Stimulated activated CD8-positive, alpha-beta memory T cell treated with anti-CD3 and anti-CD28 coated beads, Interleukin-15, amount 100 ng/mL, for 24 hours (primary cell): Measurements from ENCODE around the gene AGO3.
A peak's percentile ranks its signal among the peaks of the same experiment; 100 is the strongest.

Experiments
- DNase-seq: peaks from one replicate; pipeline ENCODE4 v3.0.0-alpha.2; 2020; ENCODE audit warnings: low read depth

The AGO3 gene

GRCh38 chr1:36083635-36084496 lies 153.0 kb downstream of the AGO3 start, which contains the start of gene TEKT2:
Gene TEKT2 (plus strand): TSS chr1:36084094. CDS start chr1:36084922, 828 bp downstream.
- no peak for DNase-seq

DNA sequence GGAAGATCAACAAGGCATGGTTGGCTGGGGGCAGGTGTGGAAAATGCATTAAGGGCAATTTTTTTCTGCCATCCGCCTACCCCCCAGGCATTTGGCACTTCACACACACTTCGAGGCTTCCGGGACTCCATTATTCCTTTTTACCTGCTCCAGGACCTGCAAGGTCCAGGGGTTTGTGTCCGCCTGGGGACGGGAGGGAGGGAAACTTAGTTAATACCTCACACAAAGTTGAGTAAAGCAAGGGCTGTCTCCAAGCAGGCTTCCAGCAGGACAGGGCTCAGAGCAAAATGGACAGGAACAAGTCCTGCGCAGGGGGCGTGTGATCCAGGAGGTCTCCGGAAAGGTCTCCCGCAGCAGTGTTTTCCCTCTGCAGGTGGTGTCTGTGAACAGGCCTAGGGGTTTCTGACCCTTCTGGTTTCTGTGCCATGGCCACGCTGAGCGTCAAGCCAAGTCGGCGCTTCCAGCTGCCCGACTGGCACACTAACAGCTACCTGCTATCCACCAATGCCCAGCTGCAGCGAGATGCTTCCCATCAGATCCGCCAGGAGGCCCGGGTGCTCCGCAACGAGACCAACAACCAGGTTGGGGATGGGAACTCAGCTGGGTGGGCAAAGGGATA lies 153.7 kb downstream of the AGO3 start:
- DNase-seq: no peak

DNA sequence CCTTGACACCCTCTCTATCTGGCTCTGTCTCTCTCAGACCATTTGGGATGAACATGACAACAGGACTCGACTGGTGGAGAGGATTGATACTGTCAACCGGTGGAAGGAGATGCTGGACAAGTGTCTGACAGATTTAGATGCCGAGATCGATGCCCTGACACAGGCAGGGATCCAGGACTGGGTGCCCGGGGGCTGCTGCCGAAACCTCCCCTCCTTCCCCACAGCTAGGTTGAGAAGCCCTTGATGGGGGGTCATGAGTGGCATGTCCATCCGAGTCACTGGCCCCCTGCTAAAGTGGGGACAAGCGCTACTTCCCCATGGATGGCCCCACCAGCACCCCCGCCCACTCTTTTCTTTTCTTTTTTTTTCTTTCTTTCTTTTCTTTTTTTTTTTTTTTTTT lies 154.2 kb downstream of the AGO3 start:
- no peak for DNase-seq

- DNase-seq: no peak
Measured at GRCh38 chr1:36085686-36086526, 155.0 kb downstream of the AGO3 start.

DNA sequence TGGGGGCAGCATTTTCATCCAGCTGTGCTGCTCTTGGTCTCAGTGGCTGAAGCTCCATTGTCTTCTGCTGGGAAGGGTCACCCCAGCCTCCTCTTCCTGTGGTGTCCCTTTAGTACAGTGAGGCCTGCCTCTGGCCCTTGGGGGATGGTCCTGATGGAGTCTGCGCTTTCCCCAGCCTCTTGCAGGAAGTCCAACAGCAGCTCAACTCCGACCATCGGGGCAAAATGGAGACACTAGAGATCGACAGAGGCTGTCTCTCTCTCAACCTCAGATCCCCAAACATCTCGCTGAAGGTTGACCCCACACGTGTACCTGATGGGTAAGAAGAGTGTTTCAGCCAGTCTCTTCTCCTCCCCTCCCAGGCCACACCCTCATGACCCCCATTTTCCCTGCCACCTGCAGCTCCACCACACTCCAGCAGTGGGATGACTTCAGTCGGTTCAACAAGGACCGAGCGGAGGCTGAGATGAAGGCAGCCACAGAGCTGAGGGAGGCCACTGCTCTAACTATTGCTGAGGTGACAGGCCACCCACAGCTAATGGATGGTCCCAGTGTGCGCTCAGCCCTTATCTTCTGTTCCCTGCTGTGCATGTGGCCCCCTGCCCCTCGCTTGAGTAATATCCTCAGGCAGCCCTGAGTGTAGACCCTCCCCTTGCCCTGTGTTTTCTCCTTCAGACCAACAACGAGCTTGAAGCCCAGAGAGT lies 155.8 kb downstream of the AGO3 start:
- DNase-seq: no peak

DNA sequence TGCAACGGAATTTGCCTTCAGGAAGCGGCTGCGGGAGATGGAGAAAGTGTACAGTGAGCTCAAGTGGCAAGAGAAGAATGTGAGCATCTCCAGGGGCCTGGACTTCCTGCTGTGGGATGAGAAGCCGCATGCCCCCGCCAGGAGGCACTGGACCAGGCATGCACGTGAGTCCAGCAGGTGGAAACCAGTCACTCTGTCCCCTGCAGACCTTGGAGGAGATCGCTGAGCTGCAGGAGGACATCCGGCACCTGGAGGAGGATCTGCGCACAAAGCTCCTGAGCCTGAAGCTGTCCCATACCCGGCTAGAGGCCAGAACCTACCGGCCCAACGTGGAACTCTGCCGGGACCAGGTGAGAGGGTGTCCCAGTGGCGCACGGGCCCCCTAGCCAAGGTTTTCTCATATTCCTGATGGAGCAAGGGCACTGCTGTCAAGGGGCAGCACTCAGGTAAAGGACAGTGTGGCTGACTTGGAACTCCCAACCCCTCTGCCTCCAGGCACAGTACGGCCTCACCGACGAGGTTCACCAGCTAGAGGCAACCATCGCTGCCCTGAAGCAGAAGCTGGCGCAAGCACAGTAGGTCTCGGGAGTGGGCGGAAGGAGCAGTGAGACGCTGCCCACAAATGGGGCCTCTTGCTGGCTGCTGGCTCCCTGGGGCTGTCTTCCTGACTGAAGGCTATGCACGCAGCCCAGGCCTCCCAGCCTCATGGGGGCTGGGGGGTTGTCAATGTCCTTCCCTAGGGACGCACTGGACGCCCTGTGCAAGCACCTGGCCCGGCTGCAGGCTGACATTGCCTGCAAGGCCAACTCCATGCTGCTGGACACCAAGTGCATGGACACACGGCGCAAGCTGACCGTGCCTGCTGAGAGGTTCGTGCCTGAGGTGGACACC lies 156.6 kb downstream of the AGO3 start:
- no peak for DNase-seq

DNA sequence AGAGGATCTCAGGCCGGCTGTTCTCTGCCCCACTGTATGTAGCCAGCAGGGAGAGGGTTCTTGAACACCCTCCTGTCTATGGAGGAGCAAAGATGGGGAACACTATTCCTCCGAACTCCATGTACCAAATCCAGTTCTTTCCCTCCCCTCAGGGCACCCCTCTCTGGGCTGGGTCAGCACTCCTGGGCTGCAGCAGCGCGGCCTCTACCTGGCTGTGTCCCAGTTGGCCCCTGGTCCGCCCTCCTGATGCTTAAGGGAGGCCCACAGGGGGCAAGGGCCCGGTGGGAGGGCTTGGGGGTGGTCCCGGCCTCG lies 157.3 kb downstream of the AGO3 start:
- DNase-seq: no peak

DNA sequence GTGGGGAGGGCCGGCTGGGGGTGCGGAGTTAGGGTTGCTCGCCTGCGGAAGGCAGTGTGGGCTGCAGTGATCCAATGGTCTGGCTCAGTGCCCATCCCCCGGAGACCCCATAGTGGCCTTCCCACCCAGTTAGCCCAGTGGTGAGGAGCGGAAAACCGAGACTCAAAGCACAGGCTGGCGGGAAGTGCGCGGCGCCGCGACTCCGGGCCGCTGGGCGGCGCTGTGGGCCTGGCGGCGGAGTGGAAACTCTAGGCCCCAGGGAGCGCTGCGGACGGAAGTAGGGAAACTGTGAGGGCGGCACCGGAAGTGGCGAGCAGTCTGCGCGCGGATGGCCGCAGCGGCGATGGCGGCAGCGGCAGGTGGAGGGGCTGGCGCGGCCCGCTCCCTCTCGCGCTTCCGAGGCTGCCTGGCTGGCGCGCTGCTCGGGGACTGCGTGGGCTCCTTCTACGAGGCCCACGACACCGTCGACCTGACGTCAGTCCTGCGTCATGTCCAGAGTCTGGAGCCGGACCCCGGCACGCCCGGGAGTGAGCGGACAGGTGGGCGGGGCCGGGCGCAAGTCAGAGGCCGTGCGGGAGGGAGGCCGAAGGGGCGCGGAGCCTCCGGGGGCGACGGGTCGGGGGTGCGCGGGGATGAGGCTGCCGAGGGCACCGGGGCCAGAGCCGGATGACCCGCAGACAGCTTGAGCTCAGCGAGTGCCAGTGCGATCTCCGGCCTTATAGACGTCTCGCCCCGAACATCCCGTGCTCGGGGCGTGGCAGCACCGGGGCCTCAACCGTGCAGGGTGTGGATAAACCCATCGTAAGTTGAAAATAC lies 157.9 kb downstream of the AGO3 start, which contains the start of gene ADPRS:
Gene ADPRS (plus strand): TSS at position 316 of the 816 bp plus-strand sequence. CDS start 13 bp downstream, at position 329.
- peak; percentile 94 for DNase-seq

DNA sequence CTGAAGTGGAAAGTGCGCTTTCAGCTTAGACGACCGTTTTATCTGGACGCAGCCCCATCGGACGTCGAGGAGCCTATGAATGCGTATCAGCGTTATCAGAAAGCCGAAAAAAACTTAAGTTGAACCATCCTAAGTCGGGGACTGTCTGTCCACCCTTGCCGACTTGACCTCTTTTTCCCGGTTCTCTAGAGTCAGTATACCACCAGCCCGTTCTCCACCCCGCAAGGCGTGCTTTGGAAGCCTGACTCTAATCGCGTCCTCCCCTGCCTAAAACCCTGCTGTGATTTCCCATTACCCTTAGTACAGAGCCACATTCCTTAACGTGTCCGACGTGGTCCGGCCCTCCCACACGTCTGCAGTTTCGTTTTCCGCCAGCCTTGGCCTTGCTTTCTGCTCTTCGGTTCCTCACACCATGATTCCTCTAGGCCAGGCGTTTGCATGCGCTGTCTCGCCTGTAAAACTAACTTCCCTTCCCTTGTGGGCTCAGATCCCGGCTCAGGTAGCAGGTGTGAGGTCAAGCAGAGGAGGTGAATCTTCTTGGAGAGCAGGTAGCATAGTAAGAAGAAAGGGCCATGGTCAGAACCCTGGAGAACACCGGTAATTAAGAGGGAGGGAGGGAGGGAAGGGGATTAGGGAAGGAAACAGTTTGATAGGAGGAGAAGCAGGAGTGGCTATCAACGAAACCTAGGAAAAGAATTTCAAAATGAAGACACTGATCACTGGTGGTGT lies 158.7 kb downstream of the AGO3 start:
- DNase-seq: no peak

DNA sequence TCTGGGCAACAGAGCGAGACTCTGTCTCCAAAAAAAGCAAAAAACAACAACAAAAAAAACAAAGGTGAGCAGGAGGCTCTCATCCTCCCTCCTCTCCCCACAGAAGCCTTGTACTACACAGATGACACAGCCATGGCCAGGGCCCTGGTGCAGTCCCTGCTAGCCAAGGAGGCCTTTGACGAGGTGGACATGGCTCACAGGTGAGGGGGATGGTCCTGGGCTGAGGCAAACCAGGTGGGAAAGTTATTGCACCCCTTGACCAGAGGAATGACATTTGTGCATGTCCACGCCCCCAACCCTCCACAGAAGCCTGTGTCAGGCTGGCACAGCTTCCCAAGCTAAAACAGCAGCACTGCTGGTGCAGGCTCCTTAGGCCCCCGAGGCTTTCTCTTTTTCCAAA lies 160.2 kb downstream of the AGO3 start:
- no peak for DNase-seq

GRCh38 chr1:36091698-36092097 lies 160.8 kb downstream of the AGO3 start:
- no peak for DNase-seq

- DNase-seq: no peak
Measured at GRCh38 chr1:36092166-36092797, 161.4 kb downstream of the AGO3 start.

DNA sequence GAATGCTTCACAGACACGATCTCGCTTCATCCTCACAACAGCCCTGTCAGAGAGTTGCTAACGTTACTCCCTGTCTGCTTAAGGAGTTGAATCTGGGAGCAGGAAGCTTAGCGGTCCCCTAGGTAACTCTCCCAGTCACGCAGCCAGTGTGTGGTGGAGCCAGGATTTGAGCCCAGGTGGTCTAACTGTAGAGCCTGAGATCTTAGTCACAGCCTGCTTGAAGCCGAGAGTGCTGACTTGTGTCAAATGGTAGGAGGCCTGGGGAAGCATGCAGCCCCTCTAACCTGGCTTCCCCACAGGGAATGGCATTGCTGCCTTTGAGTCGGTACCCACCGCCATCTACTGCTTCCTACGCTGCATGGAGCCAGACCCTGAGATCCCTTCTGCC lies 161.9 kb downstream of the AGO3 start:
- no peak for DNase-seq

DNA sequence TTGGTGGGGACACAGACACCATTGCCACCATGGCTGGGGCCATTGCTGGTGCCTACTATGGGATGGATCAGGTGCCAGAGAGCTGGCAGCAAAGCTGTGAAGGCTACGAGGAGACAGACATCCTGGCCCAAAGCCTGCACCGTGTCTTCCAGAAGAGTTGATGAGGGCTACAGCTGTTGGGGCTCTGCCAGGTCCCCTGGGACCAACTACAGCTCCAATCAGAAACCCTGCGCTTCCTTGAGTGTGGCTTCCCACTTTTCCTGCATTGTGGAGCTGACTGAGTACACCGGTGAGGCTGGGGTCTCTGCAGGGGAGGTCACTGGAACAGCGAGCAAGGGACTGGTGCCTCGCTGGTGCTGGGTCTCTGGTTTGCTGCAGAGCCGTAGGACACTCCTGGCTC lies 162.3 kb downstream of the AGO3 start:
- DNase-seq: no peak

GRCh38 chr1:36093929-36094328 lies 163.0 kb downstream of the AGO3 start:
- DNase-seq: no peak

- no peak for DNase-seq
Measured at GRCh38 chr1:36094621-36095061, 163.7 kb downstream of the AGO3 start.

DNA sequence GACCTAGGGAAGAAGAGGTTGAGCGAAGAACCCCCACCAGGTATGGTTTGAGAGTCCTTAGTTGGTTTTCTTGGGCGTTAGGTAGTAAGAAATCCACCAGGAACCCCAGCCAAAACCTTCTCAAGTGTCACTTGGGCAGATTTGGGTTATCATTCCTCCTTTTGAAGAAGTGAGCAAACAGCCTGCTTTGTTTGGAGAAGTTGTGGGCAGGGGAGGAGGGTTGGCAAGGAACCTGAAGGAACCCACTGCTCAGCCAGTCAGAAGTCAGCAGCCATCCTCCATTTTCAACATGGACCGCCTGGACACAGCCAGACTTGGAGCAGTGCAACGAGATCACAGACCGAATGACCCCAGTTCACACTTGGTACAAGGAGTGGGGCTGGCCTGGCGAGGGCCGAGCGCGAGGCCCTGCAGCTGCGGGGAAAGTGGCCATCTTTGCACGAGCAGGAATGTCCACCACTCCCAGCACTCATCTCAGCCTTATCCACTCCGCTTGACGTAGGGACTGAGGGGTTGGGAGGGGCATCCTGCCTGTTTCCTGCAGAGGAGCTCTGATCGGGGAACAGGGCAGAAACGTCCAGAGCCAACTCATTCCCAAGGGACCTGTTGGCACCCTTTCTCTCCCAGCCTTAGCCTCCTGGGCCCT lies 165.0 kb downstream of the AGO3 start:
- no peak for DNase-seq
